ENCODE measurements around the gene GLA. TPM values are rescaled to one million over a fixed set of nuclear protein-coding genes. Genes with fewer than 3 reads are reported as not detected.

GLA gene
- total RNA-seq, 1 experiment from 2014 or later: 41.9 TPM

DNA sequence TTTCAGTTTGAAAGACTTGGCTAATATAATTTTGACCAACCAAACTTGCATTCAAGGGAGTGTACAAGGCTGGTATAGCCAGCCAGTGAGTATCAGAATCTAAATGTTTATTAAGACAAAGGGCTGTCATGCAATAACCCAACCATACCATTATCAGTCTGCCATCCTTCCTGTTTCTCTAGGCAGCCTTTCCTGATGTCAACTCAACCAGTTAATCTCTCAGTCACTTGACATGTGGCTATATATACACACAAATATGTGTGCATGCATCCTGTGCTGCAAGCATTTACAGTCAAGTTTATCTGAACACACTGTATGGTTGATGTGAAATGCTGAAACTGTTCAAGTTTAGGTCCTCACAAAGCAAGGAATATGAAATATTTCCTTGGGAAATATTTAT is 38.9 kb downstream of the GLA start:
- H3K27ac ChIP-seq (ENCODE audit: insufficient read length, low read depth, low read length): no peak overlapping the region
- no peaks in the 10 kb centered on the region for H3K79me1 ChIP-seq (ENCODE audit: insufficient read depth, low read depth, low read length, poor library complexity, severe bottlenecking)
- no peak overlapping the region for H2AK5ac ChIP-seq (ENCODE audit: insufficient read length, low read length)
- no peak overlapping the region for H2AFZ ChIP-seq (ENCODE audit: low read length)
- no peaks in the 10 kb centered on the region for H3K4me1 ChIP-seq (ENCODE audit: insufficient read depth, low read length)
- H4K20me1 ChIP-seq (ENCODE audit: control insufficient read depth, insufficient read depth, insufficient read length): no peaks in the 10 kb centered on the region
- Mint-ChIP-seq H3K9me3 (peaks cover 40 to 47% of the 10 kb centered on the region in 2 experiments), H3K4me1 (no peaks in the 10 kb centered on the region), H3K4me3 (no peak overlapping the region), H3K36me3 (ENCODE audit: insufficient read depth in 1 of 3, low read depth in 3 of 3) (no peaks in the 10 kb centered on the region), H3K27ac (no peak overlapping the region), H3K27me3 (ENCODE audit: low read depth) (no peaks in the 10 kb centered on the region)
- no peak overlapping the region for H2BK5ac ChIP-seq (ENCODE audit: insufficient read length, low read length)
- no peak overlapping the region for H3K18ac ChIP-seq (ENCODE audit: insufficient read length, low read depth, low read length)
- no peak overlapping the region for H3T11ph ChIP-seq (ENCODE audit: low read length)
- no peak overlapping the region for H4K8ac ChIP-seq (replicated peaks; ENCODE audit: insufficient read length, low read depth, low read length)
- H3K79me2 ChIP-seq (ENCODE audit: insufficient read depth, low read length): no peaks in the 10 kb centered on the region
- no peak overlapping the region for H2BK15ac ChIP-seq (ENCODE audit: low read depth, low read length)
- no peaks in the 10 kb centered on the region for H3K27me3 ChIP-seq (ENCODE audit: insufficient read depth, low read length)
- no peak overlapping the region for H3K14ac ChIP-seq (ENCODE audit: insufficient read depth, low read length)
- H3K9me3 ChIP-seq (ENCODE audit: control insufficient read depth, low read depth, low read length): peaks cover 37% of the 10 kb centered on the region
- H3K23ac ChIP-seq (ENCODE audit: insufficient read length, low read depth, low read length): no peak overlapping the region
- H3K4ac ChIP-seq (ENCODE audit: low read depth, low read length): no peak overlapping the region
- H3K9ac ChIP-seq (ENCODE audit: extremely low read depth, insufficient read length, low read length): no peak overlapping the region
- H3K23me2 ChIP-seq (ENCODE audit: insufficient read length, low read depth, low read length, poor library complexity, severe bottlenecking): no peaks in the 10 kb centered on the region
- DNase-seq: no peak
- H4K91ac ChIP-seq (ENCODE audit: insufficient read length, low read depth, low read length): no peak overlapping the region
- no peak overlapping the region for H4K5ac ChIP-seq (ENCODE audit: insufficient read length, low read depth, low read length)
- H2BK120ac ChIP-seq (ENCODE audit: low read depth, low read length, poor library complexity, severe bottlenecking): no peak overlapping the region
- no peak overlapping the region for H2BK12ac ChIP-seq (ENCODE audit: insufficient read length, low read depth, low read length)
- no peak overlapping the region for H3K4me2 ChIP-seq (ENCODE audit: insufficient read depth, insufficient read length, low read length)
- TF ChIP-seq, protein P1, sequence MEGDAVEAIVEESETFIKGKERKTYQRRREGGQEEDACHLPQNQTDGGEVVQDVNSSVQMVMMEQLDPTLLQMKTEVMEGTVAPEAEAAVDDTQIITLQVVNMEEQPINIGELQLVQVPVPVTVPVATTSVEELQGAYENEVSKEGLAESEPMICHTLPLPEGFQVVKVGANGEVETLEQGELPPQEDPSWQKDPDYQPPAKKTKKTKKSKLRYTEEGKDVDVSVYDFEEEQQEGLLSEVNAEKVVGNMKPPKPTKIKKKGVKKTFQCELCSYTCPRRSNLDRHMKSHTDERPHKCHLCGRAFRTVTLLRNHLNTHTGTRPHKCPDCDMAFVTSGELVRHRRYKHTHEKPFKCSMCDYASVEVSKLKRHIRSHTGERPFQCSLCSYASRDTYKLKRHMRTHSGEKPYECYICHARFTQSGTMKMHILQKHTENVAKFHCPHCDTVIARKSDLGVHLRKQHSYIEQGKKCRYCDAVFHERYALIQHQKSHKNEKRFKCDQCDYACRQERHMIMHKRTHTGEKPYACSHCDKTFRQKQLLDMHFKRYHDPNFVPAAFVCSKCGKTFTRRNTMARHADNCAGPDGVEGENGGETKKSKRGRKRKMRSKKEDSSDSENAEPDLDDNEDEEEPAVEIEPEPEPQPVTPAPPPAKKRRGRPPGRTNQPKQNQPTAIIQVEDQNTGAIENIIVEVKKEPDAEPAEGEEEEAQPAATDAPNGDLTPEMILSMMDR (conservative IDR thresholded peaks at IDR 0.05): no peak
- H3K56ac ChIP-seq (ENCODE audit: insufficient read length, low read depth, low read length): no peak overlapping the region
- no peak overlapping the region for H2BK20ac ChIP-seq (ENCODE audit: low read depth, low read length, poor library complexity, severe bottlenecking)

Measured in H9 (cell line).